ENCODE results near the gene ZNF155. TPM values are rescaled to one million over a fixed set of nuclear protein-coding genes. Genes with fewer than 3 reads are reported as not detected.
A peak's percentile ranks its signal among the peaks of the same experiment; 100 is the strongest.

The ZNF155 gene
- total RNA-seq, 1 donor from 2014 or later = 8.1 TPM

DNA sequence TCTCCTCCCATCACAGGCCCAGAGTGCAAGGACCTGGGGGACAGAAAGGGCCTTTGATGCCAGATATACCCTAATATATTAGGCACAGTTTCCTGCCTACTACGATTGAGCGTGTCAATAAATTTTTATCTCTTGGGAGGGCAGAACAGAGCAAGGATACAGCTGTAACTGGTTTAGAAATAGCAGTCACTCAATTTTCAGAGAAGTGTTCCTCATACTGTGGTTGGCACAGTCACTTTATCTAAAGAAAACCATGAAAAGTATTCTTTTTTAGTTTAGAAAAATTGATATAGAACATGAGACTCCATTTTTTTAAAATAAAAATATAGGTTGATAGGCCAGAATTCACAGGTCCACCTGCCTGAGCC lies 460 bp upstream of the ZNF155 start:
- Mint-ChIP-seq H3K27ac (ENCODE audit: unreplicated experiment) (peak overlapping the region; percentile 54), H3K36me3 (ENCODE audit: unreplicated experiment) (peaks cover 23% of the 10 kb centered on the region), H3K9me3 (ENCODE audit: unreplicated experiment) (peaks cover 36% of the 10 kb centered on the region), H3K27me3 (ENCODE audit: unreplicated experiment) (no peaks in the 10 kb centered on the region), H3K4me1 (ENCODE audit: unreplicated experiment) (peaks cover 11% of the 10 kb centered on the region), H3K4me3 (ENCODE audit: unreplicated experiment) (peak overlapping the region; percentile 61)
- no peak for DNase-seq (ENCODE audit: extremely low spot score, unreplicated experiment)
- no peak for TF ChIP-seq CTCF (IDR thresholded peaks at IDR 0.05)

- H3K27me3 Mint-ChIP-seq (ENCODE audit: unreplicated experiment) = no peaks in the 10 kb centered on the region
- H3K9me3 Mint-ChIP-seq (ENCODE audit: unreplicated experiment) = peaks cover 39% of the 10 kb centered on the region
- peaks cover 28% of the 10 kb centered on the region for H3K36me3 Mint-ChIP-seq (ENCODE audit: unreplicated experiment)
- no peak for DNase-seq (ENCODE audit: extremely low spot score, unreplicated experiment)
- H3K4me3 Mint-ChIP-seq (ENCODE audit: unreplicated experiment) = peak overlapping the region; percentile 98
- no peak for TF ChIP-seq CTCF (IDR thresholded peaks at IDR 0.05)
- peaks cover 11% of the 10 kb centered on the region for H3K4me1 Mint-ChIP-seq (ENCODE audit: unreplicated experiment)
- H3K27ac Mint-ChIP-seq (ENCODE audit: unreplicated experiment) = peak overlapping the region; percentile 98
Measured at GRCh38 chr19:43984687-43985000, 656 bp downstream of the ZNF155 start.

DNA sequence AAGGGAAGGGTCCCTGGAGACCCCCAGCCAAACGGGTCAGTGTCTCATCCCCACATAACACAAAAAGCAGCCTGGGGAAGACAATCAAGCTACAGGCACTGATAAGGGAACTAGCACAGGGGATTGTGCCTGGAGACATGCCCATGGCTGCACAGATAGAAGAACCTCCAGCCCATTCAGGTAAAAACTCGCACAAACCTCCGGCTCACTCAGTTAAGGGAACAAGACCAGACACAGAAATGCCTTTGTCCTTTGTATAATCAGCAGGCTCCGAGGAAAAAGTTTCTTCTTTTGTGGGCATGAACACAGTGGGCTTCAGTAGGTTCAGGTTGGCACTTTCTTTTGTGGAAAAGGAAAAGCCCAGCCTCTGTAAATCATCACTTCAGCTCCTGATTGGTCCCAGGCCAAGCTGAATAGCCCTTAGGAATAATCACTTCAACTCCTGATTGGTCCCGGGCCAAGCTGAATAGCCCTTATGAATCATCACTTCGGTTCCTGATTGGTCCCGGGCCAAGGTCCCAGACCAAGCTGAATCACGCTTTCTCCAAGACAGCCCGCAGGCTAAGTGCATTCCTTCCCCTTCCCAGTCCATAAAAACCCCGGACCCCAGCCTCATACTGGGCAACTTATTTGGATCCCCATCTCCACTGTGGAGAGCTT lies 13.8 kb downstream of the ZNF155 start:
- H3K4me3 Mint-ChIP-seq (ENCODE audit: unreplicated experiment) = no peak overlapping the region
- H3K36me3 Mint-ChIP-seq (ENCODE audit: unreplicated experiment) = peaks cover 43% of the 10 kb centered on the region
- H3K27ac Mint-ChIP-seq (ENCODE audit: unreplicated experiment) = no peak overlapping the region
- no peak for DNase-seq (ENCODE audit: extremely low spot score, unreplicated experiment)
- peaks cover 25% of the 10 kb centered on the region for H3K9me3 Mint-ChIP-seq (ENCODE audit: unreplicated experiment)
- peaks cover 9% of the 10 kb centered on the region for H3K4me1 Mint-ChIP-seq (ENCODE audit: unreplicated experiment)
- TF ChIP-seq CTCF (IDR thresholded peaks at IDR 0.05) = no peak
- H3K27me3 Mint-ChIP-seq (ENCODE audit: unreplicated experiment) = no peaks in the 10 kb centered on the region

- Mint-ChIP-seq H3K4me1 (ENCODE audit: unreplicated experiment) (peaks cover 18% of the 10 kb centered on the region), H3K36me3 (ENCODE audit: unreplicated experiment) (peaks cover 25% of the 10 kb centered on the region), H3K4me3 (ENCODE audit: unreplicated experiment) (peak overlapping the region; percentile 99), H3K27me3 (ENCODE audit: unreplicated experiment) (no peaks in the 10 kb centered on the region), H3K9me3 (ENCODE audit: unreplicated experiment) (peaks cover 23% of the 10 kb centered on the region), H3K27ac (ENCODE audit: unreplicated experiment) (peak overlapping the region; percentile 97)
- no peak for TF ChIP-seq CTCF (IDR thresholded peaks at IDR 0.05)
- no peak for DNase-seq (ENCODE audit: extremely low spot score, unreplicated experiment)
Measured at GRCh38 chr19:44002212-44002565, 18.2 kb downstream of the ZNF155 start.

- DNase-seq (ENCODE audit: extremely low spot score, unreplicated experiment) = peak; percentile 94
- Mint-ChIP-seq H3K27me3 (ENCODE audit: unreplicated experiment) (no peaks in the 10 kb centered on the region), H3K9me3 (ENCODE audit: unreplicated experiment) (peaks cover 25% of the 10 kb centered on the region), H3K4me1 (ENCODE audit: unreplicated experiment) (peaks cover 18% of the 10 kb centered on the region), H3K36me3 (ENCODE audit: unreplicated experiment) (peaks cover 26% of the 10 kb centered on the region), H3K27ac (ENCODE audit: unreplicated experiment) (peak within 1 kb of the TSS; percentile 97), H3K4me3 (ENCODE audit: unreplicated experiment) (peak within 1 kb of the TSS; percentile 99)
- TF ChIP-seq CTCF (IDR thresholded peaks at IDR 0.05) = no peak
Measured at GRCh38 chr19:44002566-44003460, 18.8 kb downstream of the ZNF155 start, which contains the start of gene ZNF230. Gene ZNF230, plus strand, starts transcription at chr19:44002957. Its CDS starts 4,122 bp downstream, at chr19:44007079.

All from osteocyte (in vitro differentiated cells).